HepG2 (cell line): ENCODE data around the gene CLCN4. TPM values are rescaled to one million over a fixed set of nuclear protein-coding genes. Genes with fewer than 3 reads are reported as not detected.

Source experiments
- ATAC-seq: fragments of 200-7000 bp; cut with Tn5 transposase; 3 replicates; pipeline ENCODE4 v1.9.1; 2020; ENCODE audit warnings: mild to moderate bottlenecking, moderate library complexity
- BruUV-seq: library from RNA; stranded (reverse); fragments of 400-500 nt; replicated peaks from 2 replicates; lab custom pipeline; 2021; lab: Mats Ljungman, UMichigan
- CTCF ChIA-PET: fragments of 300-600 bp; formaldehyde crosslinking; extraction: SDS; loops from one replicate; lab custom pipeline; 2021; ENCODE audit warnings: low total read pairs, inconsistent platforms, low intra/inter-chr PET ratio; lab: Yijun Ruan, JAX
- POLR2A ChIA-PET: fragments of 350-600 bp; sonication (Branson Sonifier 250); formaldehyde crosslinking; loops from one replicate; lab custom pipeline; 2020; ENCODE audit warnings: antibody characterized with exemption, inconsistent platforms; lab: Yijun Ruan, JAX
- DNase-seq: peaks from one replicate; pipeline ENCODE4 v3.0.0-alpha.2; 2015; ENCODE audit warnings: low spot score
- FAIRE-seq: peaks from 3 replicates; lab custom pipeline; 2011; peaks lifted over from hg19 to GRCh38; lab: Jason Lieb, UNC
- H2AFZ ChIP-seq: one replicate; pipeline ENCODE4 v1.6.1; 2011; ENCODE audit warnings: low read length, inconsistent platforms
- H3K27ac ChIP-seq: fragments of 300-600 bp; 3 replicates; pipeline ENCODE4 v1.8.0; 2011; ENCODE audit warnings: mixed run types, mild to moderate bottlenecking, mixed read lengths, low read length, inconsistent platforms; ENCODE audit not compliant: insufficient read depth; ENCODE audit errors: extremely low read length
- H3K27me3 ChIP-seq, 2 experiments: fragments of 200-600 bp in 1 of 2; 2 replicates in 1 of 2; 3 replicates in 1 of 2; pipeline versions ENCODE4 v1.6.0 to v1.8.0; 2011; ENCODE audit warnings: low read length in 2 of 2, mild to moderate bottlenecking in 2 of 2, moderate library complexity in 2 of 2, inconsistent platforms in 1 of 2; ENCODE audit not compliant: insufficient read depth in 2 of 2, control insufficient read depth in 1 of 2
- H3K36me3 ChIP-seq, 2 experiments: fragments of 200-600 bp in 1 of 2; replicated peaks in 1 of 2; 2 replicates in 1 of 2; 3 replicates in 1 of 2; pipeline versions ENCODE4 v1.5.1 to v1.8.0; 2011; ENCODE audit warnings: low read length in 2 of 2, inconsistent platforms in 1 of 2; ENCODE audit not compliant: insufficient read depth in 2 of 2, control insufficient read depth in 1 of 2
- H3K4me1 ChIP-seq: 2 replicates; pipeline ENCODE4 v1.5.1; 2012; ENCODE audit warnings: low read length, inconsistent platforms; ENCODE audit not compliant: insufficient read depth
- H3K4me2 ChIP-seq: 2 replicates; pipeline ENCODE4 v1.6.0; 2011; ENCODE audit warnings: low read depth, low read length, inconsistent platforms
- H3K4me3 ChIP-seq, 3 experiments: fragments of 200-600 bp in 1 of 3; sonication (generic), shearing (Covaris generic) in 1 of 3; replicated peaks in 1 of 3; 2 replicates each; pipeline ENCODE4 v1.5.1; 2011 to 2016; ENCODE audit warnings: low read length in 3 of 3, inconsistent platforms in 2 of 3, low read depth in 2 of 3, mild to moderate bottlenecking in 2 of 3, control low read depth in 1 of 3, mixed read lengths in 1 of 3; ENCODE audit not compliant: insufficient read depth in 1 of 3
- H3K79me2 ChIP-seq: one replicate; pipeline ENCODE4 v1.6.1; 2011; ENCODE audit warnings: low read length, inconsistent platforms; ENCODE audit not compliant: insufficient read depth
- H3K9ac ChIP-seq: 2 replicates; pipeline ENCODE4 v1.6.0; 2011; ENCODE audit warnings: mild to moderate bottlenecking, low read depth, low read length, inconsistent platforms; ENCODE audit not compliant: insufficient read depth
- H3K9me3 ChIP-seq: 2 replicates; pipeline ENCODE4 v1.5.1; 2012; ENCODE audit warnings: mild to moderate bottlenecking, low read length
- H4K20me1 ChIP-seq: 2 replicates; pipeline ENCODE4 v1.6.0; 2011; ENCODE audit warnings: inconsistent platforms, mild to moderate bottlenecking, low read length, moderate library complexity; ENCODE audit not compliant: insufficient read depth
- GATA4 ChIP-seq: sonication (generic); IDR thresholded peaks from 2 replicates; pipeline ENCODE4 v1.6.1; 2016; ENCODE audit warnings: antibody characterized with exemption, low read depth, borderline replicate concordance
- KLF12 ChIP-seq: sonication (generic); formaldehyde crosslinking; IDR thresholded peaks from 2 replicates; pipeline ENCODE4 v1.4.0; 2020; ENCODE audit warnings: missing genetic modification reagents, borderline replicate concordance
- RORA ChIP-seq: sonication (generic); formaldehyde crosslinking; IDR thresholded peaks from 2 replicates; pipeline ENCODE4 v1.5.0; 2020; ENCODE audit warnings: mild to moderate bottlenecking, missing genetic modification reagents, moderate library complexity
- SP1 ChIP-seq, 2 experiments: fragments of 450-650 bp in 1 of 2; sonication (generic) in 1 of 2; formaldehyde crosslinking in 1 of 2; IDR thresholded peaks; 2 replicates each; pipeline versions ENCODE4 v1.4.0 to v1.6.1; 2016 to 2020; ENCODE audit warnings: missing genetic modification reagents in 1 of 2
- TBL1XR1 ChIP-seq: fragments of 150-350 bp; IDR thresholded peaks from 2 replicates; pipeline ENCODE4 v1.6.1; 2014; ENCODE audit warnings: borderline replicate concordance, low read length; ENCODE audit not compliant: partially characterized antibody
- TCF12 ChIP-seq, 2 experiments: fragments of 450-650 bp in 1 of 2; sonication (generic) in 1 of 2; formaldehyde crosslinking in 1 of 2; IDR thresholded peaks; 2 replicates each; pipeline versions ENCODE4 v1.6.1 to v1.8.0; 2017 to 2022; ENCODE audit warnings: antibody characterized with exemption in 1 of 2, mild to moderate bottlenecking in 1 of 2, missing genetic modification reagents in 1 of 2, moderate library complexity in 1 of 2
- YY1 ChIP-seq: IDR thresholded peaks from 2 replicates; pipeline ENCODE4 v1.6.1; 2011; ENCODE audit warnings: low read length, low read depth, moderate library complexity, mild to moderate bottlenecking; ENCODE audit not compliant: insufficient read depth, insufficient replicate concordance
- ZFAT ChIP-seq: sonication (generic); formaldehyde crosslinking; conservative IDR thresholded peaks from 2 replicates; pipeline ENCODE4 v1.8.1; 2023; ENCODE audit warnings: missing genetic modification reagents, inconsistent platforms
- ZNF230 ChIP-seq: sonication (generic); formaldehyde crosslinking; IDR thresholded peaks from 2 replicates; pipeline ENCODE4 v1.4.0; 2020; ENCODE audit warnings: mild to moderate bottlenecking, missing genetic modification reagents
- ZSCAN30 ChIP-seq: sonication (generic); formaldehyde crosslinking; IDR thresholded peaks from 2 replicates; pipeline ENCODE4 v1.5.0; 2020; ENCODE audit warnings: mild to moderate bottlenecking, missing genetic modification reagents
- WGBS: methylation state at CpG from one replicate; pipeline ENCODE4 v1.1.6; 2017; ENCODE audit warnings: low lambda C conversion rate; 5-methylcytosine and 5-hydroxymethylcytosine counted together
- in situ Hi-C: cut with HindIII; loops from 2 replicates; pipeline ENCODE4 v1.10.0; 2017; ENCODE audit warnings: low pct_unique_long_range_greater_than_20kb; ENCODE audit not compliant: extremely low pct_ligation_motif_present
- intact Hi-C: fragments of 100-400 bp; cut with micrococcal nuclease; formaldehyde crosslinking; loops from one replicate; pipeline ENCODE4 v1.10.0; 2022; ENCODE audit not compliant: unreplicated experiment
- polyA plus RNA-seq, 8 experiments: library from polyadenylated mRNA; depleted of rRNA in 3 of 8; stranded (reverse) in 7 of 8; unstranded in 1 of 8; fragments of >200 nt; fragmentation: Illumina TruSeq in 4 of 8; extraction: Trizol in 4 of 8; gene quantifications; 2 replicates each; pipeline versions ENCODE4 v1.2.1 to v1.2.3, GENCODE V29; 2011 to 2016; ENCODE audit warnings: low read depth in 4 of 8, missing spikeins in 1 of 8, mixed read lengths in 1 of 8; ENCODE audit not compliant: insufficient read depth in 1 of 8
- total RNA-seq, 5 experiments: library from RNA; depleted of rRNA; stranded (reverse); fragments of >200 nt; fragmentation: Illumina TruSeq; extraction: Trizol; gene quantifications; 2 replicates each; pipeline ENCODE4 v1.2.3, GENCODE V29; 2016; ENCODE audit warnings: low read depth in 1 of 5
- TF ChIP-seq, protein P1 (sequence below): sonication (generic); formaldehyde crosslinking; IDR thresholded peaks from 2 replicates; pipeline ENCODE4 v1.5.0; 2020; ENCODE audit warnings: missing genetic modification reagents, mild to moderate bottlenecking, borderline replicate concordance
- TF ChIP-seq, protein P2 (sequence below): sonication (generic); formaldehyde crosslinking; IDR thresholded peaks from 2 replicates; pipeline ENCODE4 v1.4.0; 2020; ENCODE audit warnings: missing genetic modification reagents

Gene CLCN4
- total and polyA plus RNA-seq, 2 of the 13 experiments (the other 11 are each of a cell fraction or from before 2014, with no cell fraction given): 1.8 to 2.5 TPM

DNA sequence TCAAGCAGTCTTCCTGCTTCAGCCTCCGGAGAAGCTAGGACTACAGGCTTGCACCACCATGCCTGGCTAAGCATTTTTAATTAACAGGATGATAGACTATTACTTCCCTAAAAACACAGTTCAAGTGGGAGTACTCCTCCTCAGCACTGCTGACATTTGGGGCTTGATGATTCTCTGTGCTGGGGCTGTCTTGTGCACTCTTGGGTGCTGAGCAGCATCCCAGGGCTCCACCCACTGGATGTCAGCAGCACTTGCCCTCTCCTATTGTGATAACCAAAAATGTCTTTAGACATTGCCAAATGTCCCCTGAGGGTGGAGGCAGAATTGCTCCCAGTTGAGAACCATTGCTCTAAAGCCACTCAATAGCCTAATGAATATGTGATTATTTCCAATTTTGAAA is 60.4 kb downstream of the CLCN4 start:
- intact Hi-C loops (no loop called here), in situ Hi-C loops (no loop called here)
- no peak overlapping the region for H3K4me3 ChIP-seq
- H3K4me1 ChIP-seq: no peaks in the 10 kb centered on the region
- POLR2A ChIA-PET: no interaction called here
- WGBS: 100% methylated on average over 1 of the region's 1 CpG
- ATAC-seq: no peak
- H3K27me3 ChIP-seq: no peaks in the 10 kb centered on the region
- no peak overlapping the region for H3K27ac ChIP-seq
- H3K36me3 ChIP-seq: no peaks in the 10 kb centered on the region; a peak in 1 of 5 replicates
- H2AFZ ChIP-seq: no peak overlapping the region
- no peak overlapping the region for H3K9ac ChIP-seq
- no peaks in the 10 kb centered on the region for H3K9me3 ChIP-seq
- no peak for FAIRE-seq
- no TSS peak for BruUV-seq
- H3K4me2 ChIP-seq: no peak overlapping the region
- H3K79me2 ChIP-seq: no peaks in the 10 kb centered on the region
- H4K20me1 ChIP-seq: no peaks in the 10 kb centered on the region
- CTCF ChIA-PET: no interaction called here
- TF ChIP-seq TBL1XR1 (no peak), ZSCAN30 (CRISPR knock-in tag) (no peak), SP1 (IDR thresholded peaks at IDR 0.05) (no peak), SP1 (CRISPR knock-in tag; IDR thresholded peaks at IDR 0.05) (no peak), ZFAT (CRISPR knock-in tag) (no peak), ZNF230 (no peak), TCF12 (IDR thresholded peaks at IDR 0.05) (no peak), TCF12 (CRISPR knock-in tag; IDR thresholded peaks at IDR 0.05) (no peak), GATA4 (no peak), RORA (CRISPR knock-in tag) (no peak), KLF12 (CRISPR knock-in tag) (no peak), YY1 (no peak)
- TF ChIP-seq, protein P1, sequence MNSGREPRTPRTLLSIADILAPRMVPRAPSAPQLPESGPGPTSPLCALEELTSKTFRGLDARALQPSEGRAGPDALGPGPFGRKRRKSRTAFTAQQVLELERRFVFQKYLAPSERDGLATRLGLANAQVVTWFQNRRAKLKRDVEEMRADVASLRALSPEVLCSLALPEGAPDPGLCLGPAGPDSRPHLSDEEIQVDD (CRISPR knock-in tag): no peak
- TF ChIP-seq, protein P2, sequence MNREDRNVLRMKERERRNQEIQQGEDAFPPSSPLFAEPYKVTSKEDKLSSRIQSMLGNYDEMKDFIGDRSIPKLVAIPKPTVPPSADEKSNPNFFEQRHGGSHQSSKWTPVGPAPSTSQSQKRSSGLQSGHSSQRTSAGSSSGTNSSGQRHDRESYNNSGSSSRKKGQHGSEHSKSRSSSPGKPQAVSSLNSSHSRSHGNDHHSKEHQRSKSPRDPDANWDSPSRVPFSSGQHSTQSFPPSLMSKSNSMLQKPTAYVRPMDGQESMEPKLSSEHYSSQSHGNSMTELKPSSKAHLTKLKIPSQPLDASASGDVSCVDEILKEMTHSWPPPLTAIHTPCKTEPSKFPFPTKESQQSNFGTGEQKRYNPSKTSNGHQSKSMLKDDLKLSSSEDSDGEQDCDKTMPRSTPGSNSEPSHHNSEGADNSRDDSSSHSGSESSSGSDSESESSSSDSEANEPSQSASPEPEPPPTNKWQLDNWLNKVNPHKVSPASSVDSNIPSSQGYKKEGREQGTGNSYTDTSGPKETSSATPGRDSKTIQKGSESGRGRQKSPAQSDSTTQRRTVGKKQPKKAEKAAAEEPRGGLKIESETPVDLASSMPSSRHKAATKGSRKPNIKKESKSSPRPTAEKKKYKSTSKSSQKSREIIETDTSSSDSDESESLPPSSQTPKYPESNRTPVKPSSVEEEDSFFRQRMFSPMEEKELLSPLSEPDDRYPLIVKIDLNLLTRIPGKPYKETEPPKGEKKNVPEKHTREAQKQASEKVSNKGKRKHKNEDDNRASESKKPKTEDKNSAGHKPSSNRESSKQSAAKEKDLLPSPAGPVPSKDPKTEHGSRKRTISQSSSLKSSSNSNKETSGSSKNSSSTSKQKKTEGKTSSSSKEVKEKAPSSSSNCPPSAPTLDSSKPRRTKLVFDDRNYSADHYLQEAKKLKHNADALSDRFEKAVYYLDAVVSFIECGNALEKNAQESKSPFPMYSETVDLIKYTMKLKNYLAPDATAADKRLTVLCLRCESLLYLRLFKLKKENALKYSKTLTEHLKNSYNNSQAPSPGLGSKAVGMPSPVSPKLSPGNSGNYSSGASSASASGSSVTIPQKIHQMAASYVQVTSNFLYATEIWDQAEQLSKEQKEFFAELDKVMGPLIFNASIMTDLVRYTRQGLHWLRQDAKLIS (CRISPR knock-in tag): no peak
- no peak for DNase-seq
